LNCAP (cell line): Measurements from ENCODE around the gene ROCK2.

ENCODE experiments used
- CTCF ChIP-seq: fragments of 450-650 bp; IDR thresholded peaks from 2 replicates; pipeline ENCODE4 v1.5.1; 2017; ENCODE audit warnings: mild to moderate bottlenecking

Gene ROCK2

GRCh38 chr2:11344342-11344955 lies at the start of gene ROCK2:
Gene ROCK2 (minus strand): TSS chr2:11344636. CDS start chr2:11344136, 500 bp downstream.
- TF ChIP-seq CTCF, result no peak

GRCh38 chr2:11393711-11394236 lies 49.3 kb upstream of the ROCK2 start:
- no peak for TF ChIP-seq CTCF

- TF ChIP-seq CTCF, result no peak
Observed at GRCh38 chr2:11391942-11392266, 47.5 kb upstream of the ROCK2 start.

GRCh38 chr2:11390399-11390658 lies 45.9 kb upstream of the ROCK2 start:
- TF ChIP-seq CTCF, result no peak

- TF ChIP-seq CTCF, result no peak
Observed at GRCh38 chr2:11389551-11390398, 45.3 kb upstream of the ROCK2 start.

- TF ChIP-seq CTCF, result no peak
Observed at GRCh38 chr2:11389052-11389420, 44.6 kb upstream of the ROCK2 start.

- TF ChIP-seq CTCF, result no peak
Observed at GRCh38 chr2:11388262-11389051, 44.0 kb upstream of the ROCK2 start.
